HT-29 (cell line): ENCODE data around the gene NEDD8. TPM values are rescaled to one million over a fixed set of nuclear protein-coding genes. Genes with fewer than 3 reads are reported as not detected.

ENCODE experiments used
- DNase-seq: peaks from one replicate; pipeline ENCODE4 v3.0.0-alpha.2; 2015; ENCODE audit warnings: low spot score
- small RNA-seq: library from RNA; depleted of rRNA; stranded (forward); fragments of <200 nt; gene quantifications from one replicate; pipeline ENCODE3, GENCODE V24; 2014
- total RNA-seq: library from RNA; depleted of rRNA; stranded (reverse); fragments of >200 nt; shearing (Covaris generic); gene quantifications from 2 replicates; pipeline ENCODE4 v1.2.3, GENCODE V29; 2014; rRNA removed

NEDD8 gene
- total RNA-seq, 1 experiment from 2014 or later: 104 TPM

DNA sequence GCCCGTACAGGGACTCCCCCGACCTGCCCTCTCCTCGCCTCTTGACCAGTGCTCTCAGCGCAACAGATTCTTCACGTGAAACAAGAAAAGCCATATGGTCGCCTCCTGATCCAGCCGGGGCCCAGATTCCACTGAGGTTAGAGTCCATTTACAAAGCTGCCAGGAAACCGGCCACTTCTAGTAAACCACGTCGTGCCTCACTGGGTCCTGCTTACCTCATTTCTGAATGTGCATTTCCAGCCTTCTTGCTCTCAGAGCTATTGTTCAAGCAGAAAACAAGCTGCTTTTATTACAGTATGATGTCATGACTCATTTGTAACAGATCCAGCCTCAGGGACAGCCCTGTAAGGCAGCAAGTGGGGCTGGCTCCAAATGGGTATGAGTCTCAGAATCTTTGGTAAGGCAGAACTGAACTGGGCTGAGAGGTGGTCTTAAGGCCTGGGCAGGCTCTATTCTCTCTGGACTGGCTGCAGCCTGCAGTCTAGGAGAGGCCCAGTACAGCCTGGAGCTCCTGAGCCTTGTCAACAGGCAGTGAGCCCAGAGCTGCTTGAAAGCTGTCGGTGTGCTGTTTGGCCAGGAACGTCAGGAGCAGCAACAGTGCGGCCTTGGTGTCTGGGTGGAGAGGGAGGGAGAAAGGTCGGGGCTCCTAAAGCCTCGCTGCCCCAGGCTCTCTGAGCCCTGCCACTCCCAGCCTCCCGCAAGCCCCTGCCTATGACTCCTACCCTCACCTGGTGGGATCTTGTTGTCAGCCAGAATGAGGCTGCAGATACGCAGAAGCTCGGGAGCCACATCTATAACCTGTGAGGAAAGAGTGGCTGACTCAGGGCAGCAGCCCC, 52.0 kb downstream of the NEDD8 start:
- DNase-seq: no peak

DNA sequence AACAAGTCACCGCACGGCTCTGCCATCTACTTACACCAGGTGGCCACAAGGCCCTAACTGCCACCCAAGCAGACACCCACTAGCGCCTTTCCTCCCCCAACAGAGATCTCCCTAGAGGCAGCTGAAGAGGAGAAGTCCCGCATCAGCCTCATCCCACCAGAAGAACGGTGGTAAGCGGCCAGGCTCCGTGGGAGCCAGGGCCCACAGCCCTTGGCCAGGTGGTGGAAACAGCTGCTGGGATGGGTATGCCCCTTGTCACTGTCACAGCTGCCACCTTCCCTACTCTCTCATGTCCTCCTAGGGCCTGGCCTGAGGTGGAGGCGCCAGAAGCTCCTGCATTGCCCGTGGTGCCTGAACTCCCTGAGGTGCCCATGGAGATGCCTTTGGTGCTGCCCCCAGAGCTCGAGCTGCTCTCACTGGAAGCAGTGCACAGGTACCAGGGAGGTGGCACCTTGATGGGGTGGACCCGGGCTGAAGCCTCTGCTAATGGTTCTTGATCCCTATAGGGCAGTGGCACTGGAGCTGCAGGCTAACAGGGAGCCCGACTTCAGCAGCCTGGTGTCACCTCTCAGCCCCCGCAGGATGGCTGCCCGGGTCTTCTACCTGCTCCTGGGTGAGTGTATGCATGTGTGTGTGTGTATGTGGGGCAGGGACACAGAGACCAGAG, 52.7 kb downstream of the NEDD8 start:
- no peak for DNase-seq

DNA sequence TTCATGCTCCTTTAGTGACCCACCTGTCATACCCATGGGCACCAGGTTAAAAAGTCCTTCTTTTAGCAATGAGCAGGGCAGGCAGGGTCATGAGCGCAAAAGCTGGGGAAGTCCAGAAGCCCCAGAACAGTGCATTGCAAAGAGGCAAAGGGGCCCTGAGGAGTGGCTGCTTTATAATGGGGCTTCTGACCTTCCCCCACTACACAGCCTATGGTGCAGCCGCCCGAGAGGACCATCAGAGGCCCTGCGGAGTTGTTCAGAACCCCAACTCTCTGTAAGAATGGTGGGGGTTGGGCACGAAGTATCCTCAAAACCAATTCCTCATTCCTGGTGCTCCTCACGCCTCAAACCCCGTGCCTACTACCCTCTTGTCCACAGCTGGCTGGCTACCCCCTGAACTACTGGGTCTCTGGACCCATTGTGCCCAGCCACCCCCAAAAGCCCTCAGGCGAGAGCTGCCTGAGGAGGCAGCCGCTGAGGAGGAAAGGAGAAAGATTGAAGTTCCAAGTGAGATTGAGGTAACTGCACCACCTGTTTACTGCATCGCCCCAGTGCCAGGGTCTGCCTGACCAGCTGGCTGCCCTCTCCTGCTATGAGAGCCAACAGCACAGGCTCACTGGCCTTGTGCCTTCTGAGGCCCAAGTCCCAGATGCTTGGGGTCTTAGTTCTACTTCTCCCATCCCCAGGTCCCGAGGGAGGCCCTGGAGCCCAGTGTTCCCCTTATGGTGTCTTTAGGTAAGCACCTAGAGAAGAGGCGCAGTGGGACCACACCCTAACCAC, 53.6 kb downstream of the NEDD8 start:
- DNase-seq: no peak

DNA sequence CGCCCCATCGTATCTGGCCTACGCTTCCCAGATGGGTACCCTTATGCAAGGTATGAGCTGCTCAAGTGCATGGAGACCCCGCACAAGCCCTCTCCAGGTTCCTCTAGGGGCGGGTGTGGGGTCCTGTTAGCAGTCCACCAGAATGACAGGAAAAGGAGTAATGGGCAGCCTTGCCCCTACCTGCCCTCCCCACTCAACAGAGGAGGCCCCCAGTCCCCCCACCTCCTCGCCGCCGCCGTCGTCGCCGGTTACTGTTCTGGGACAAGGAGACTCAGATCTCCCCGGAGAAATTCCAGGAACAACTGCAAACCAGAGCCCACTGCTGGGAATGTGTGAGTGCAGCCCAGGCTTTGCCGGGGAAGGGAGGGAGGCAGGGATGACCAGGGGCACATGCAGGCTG, 54.3 kb downstream of the NEDD8 start:
- DNase-seq: no peak

DNA sequence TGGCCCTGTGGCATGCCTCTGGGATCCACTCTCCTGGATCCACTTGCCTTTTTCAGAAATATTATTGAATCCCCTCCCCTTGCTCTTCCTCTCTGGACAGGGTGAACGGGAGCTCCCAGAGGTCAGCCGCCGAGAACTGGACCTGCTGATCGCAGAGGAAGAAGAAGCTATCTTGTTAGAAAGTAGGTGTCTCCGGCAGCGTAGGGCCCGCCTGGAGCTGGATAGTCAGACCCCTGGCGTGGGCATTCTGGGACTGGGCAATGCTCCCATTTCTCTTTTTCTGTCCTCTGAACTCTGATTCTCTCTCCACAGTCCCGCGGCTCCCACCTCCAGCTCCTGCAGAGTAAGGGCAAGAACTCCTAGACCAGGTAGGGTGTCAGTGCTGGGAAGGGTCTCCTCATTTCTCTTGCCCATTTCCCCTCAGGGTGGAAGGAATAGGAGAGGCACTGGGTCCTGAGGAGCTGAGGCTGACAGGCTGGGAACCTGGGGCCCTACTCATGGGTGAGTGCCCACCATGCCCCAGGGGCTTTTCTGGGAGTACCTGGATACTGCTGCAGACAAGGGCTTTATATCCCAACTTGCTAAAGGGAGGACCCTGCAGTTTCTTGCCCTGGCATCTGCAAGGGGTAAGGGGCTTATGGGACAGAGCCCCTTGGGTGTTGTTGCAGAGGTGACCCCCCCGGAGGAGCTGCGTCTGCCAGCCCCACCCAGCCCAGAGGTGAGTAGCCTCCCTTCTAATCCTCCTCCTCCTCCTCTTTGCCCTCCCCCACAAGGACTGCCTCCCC, 54.9 kb downstream of the NEDD8 start:
- DNase-seq: no peak

DNA sequence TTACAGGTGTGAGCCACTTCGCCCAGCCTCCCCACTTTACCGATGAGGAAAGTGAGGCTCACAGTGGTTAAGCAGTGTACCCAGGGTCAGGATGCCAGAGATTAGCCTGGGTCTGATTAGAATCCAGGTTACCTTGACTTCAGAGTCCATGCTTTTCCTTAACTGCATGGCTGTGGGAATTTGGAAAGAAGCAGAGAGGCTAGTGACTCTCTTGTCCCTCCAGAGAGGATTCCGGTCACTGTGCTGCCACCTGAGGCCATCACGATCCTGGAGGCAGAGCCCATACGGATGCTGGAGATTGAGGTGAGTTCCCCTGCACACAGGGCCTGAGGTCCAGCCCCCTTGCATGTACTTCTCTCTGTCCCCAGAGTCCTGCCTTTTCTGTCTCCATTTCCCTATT, 55.6 kb downstream of the NEDD8 start:
- DNase-seq: no peak

DNA sequence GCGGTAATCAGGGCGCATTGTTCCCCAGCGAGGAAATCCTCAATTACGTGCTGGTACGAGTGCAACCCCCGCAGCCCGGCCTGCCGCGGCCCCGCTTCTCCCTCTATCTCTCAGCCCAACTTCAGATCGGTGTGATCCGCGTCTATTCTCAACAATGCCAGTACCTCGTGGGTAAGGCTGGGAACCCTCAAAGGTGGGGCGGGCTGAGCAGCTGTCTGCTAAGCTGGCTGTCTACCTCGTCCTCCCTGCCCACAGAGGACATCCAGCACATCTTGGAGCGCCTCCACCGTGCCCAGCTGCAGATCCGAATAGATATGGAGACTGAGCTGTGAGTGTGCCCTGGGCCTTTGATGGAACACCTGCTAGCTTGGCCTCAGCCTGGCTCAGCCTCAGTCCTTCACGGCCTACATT, 59.3 kb downstream of the NEDD8 start:
- no peak for DNase-seq

DNA sequence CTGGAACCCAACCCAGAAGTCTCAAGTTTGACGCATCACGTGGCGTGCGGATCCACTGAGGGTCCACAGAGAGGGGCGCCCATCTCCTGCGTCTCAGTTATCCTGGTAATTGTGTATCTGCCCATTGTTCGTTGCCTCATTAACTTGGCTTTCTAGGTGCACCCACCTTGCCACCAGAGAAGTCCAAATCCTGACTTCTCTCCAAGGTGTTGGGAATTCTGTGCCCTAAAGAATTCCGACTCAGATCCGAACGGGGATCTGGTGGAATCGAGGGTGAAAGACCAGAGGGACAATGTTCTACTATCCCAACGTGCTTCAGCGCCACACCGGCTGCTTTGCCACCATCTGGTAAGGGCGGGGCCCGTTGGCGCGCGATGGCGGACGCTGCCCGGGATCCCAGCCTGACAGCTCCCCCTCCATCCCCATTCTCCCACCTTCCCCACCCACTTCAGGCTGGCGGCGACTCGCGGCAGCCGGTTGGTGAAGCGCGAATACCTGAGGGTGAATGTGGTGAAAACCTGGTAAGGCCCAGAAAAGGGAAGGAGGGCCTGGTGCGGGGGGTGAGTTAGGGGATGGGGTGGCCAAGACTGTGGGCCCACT, 59.8 kb downstream of the NEDD8 start:
- no peak for DNase-seq

DNA sequence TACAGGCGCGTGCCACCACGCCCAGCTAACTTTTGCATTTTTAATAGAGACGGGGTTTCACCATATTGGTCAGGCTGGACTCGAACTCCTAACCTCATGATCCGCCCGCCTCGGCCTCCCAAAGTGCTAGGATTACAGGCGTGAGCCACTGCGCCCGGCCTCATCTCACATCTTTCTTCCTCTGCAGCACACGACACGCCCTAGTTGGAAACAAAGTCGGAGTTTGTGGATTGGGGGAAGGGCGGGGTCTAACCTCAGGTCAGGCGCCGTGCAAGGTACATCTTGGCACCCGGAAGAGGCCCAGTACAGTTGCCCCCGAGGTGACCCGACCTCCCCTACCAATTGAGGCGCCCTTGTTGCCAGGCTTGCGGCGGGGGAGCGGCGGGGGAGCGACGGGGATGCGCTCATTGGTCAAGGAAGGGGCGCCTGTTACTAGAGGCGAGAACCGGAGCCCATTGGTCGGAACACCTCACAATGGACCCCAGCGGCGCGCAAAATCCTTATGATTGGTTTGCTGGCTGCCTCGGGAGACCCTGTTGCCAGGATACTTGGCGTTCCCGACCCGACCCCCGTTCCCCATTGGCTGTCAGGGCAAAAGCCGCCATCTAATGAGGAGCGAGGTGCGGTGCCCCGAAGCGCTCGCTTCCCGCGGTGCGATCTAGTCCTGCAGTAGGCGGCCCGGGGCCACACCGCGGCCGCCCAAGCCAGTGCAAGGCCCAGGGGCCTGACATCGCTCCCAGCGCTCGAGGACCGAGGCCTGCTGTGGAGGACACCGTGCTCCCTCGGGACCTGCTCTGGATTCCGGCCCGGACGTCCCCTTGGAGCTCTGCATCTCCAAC, 60.5 kb downstream of the NEDD8 start, which contains the start of gene REC8:
Gene REC8, plus strand, starts transcription at position 659 of the 839 bp plus-strand sequence. CDS start 473 bp downstream, outside the sequence.
- no peak for DNase-seq

DNA sequence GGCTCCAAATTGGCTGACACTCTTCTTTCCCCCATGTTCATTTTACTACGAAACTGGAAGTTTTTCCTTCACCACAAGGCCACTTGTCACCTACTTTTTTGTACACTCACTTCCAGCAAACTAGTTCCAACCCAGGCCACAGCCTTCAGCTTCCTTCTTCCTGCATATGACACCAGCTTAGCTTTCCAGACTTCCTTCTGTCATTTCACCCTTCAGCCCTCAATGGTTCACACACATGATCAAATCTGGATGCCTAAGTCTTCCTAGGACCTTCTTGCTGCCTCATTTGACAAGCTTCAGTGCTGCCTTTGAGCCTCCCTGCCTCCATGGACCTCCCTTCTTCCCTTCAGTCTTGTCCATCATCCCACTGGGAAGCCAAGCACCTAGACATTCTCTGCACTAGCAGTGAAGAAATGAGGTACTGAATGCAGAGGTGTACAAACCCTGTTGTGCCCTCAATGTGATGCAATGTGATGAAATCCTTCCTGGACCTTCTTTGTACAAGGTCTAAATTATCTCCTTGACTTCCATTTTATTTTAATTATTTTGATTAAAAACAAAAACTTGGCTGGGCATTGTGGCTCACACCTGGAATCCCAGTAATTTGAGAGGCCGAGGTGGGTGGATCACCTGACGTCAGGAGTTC, 64.6 kb downstream of the NEDD8 start:
- no peak for DNase-seq

Small RNA genes within 50 kb of the gene (small RNA-seq; reads per million reads assigned to genes)
- gene AL136295.4 (not detected), gene CHMP4A (not detected), gene IPO4 (not detected), gene MDP1 (not detected)

Other genes starting within 250 kb of the NEDD8 start
- gene DHRS4L2, start 243.4 kb downstream of the NEDD8 start, total RNA-seq: 29.2 and 35.7 TPM in 2 replicates
- 1.1 TPM in 2 replicates for gene CARMIL3, start 180.4 kb downstream of the NEDD8 start, total RNA-seq
- gene CPNE6, start 160.8 kb downstream of the NEDD8 start, total RNA-seq: not detected in 2 replicates
- gene PCK2, start 138.1 kb downstream of the NEDD8 start, total RNA-seq: 30.5 and 36.1 TPM in 2 replicates
- gene DCAF11, start 117.6 kb downstream of the NEDD8 start, total RNA-seq: 75.8 and 81.2 TPM in 2 replicates
- gene NRL, start 117.4 kb downstream of the NEDD8 start, total RNA-seq: 4.5 and 6.5 TPM in 2 replicates
- gene FITM1, start 101.7 kb downstream of the NEDD8 start, total RNA-seq: 0.13 and 0.74 TPM in 2 replicates
- 164 and 172 TPM in 2 replicates for gene PSME1, start 96.2 kb downstream of the NEDD8 start, total RNA-seq
- 52.4 and 63.9 TPM in 2 replicates for gene EMC9, start 90.8 kb downstream of the NEDD8 start, total RNA-seq
- 175 and 210 TPM in 2 replicates for gene PSME2, start 85.8 kb downstream of the NEDD8 start, total RNA-seq
- gene RNF31, start 84.9 kb downstream of the NEDD8 start, total RNA-seq: 62.3 and 67.8 TPM in 2 replicates
- gene IRF9, start 71.1 kb downstream of the NEDD8 start, total RNA-seq: 49.6 and 69.8 TPM in 2 replicates
- 3.4 and 14.0 TPM in 2 replicates for gene REC8, start 60.3 kb downstream of the NEDD8 start, total RNA-seq
- gene IPO4, start 43.6 kb downstream of the NEDD8 start, total RNA-seq: 110 and 182 TPM in 2 replicates
- 41.4 and 44.4 TPM in 2 replicates for gene TM9SF1, start 36.9 kb downstream of the NEDD8 start, total RNA-seq
- gene TSSK4, start 26.7 kb downstream of the NEDD8 start, total RNA-seq: not detected in 2 replicates
- gene CHMP4A, start 18.9 kb downstream of the NEDD8 start, total RNA-seq: 18.8 and 26.4 TPM in 2 replicates
- gene MDP1, start 16.3 kb downstream of the NEDD8 start, total RNA-seq: 9.8 and 16.3 TPM in 2 replicates
- 37.3 and 40.6 TPM in 2 replicates for gene GMPR2, start 562 bp upstream of the NEDD8 start, total RNA-seq
- gene TINF2, start 10.3 kb upstream of the NEDD8 start, total RNA-seq: 29.1 and 35.9 TPM in 2 replicates
- 2.2 and 2.8 TPM in 2 replicates for gene TGM1, start 30.8 kb upstream of the NEDD8 start, total RNA-seq
- 32.1 and 34.4 TPM in 2 replicates for gene RABGGTA, start 39.2 kb upstream of the NEDD8 start, total RNA-seq
- gene DHRS1, start 67.4 kb upstream of the NEDD8 start, total RNA-seq: 19.7 and 20.1 TPM in 2 replicates
- gene NOP9, start 67.5 kb upstream of the NEDD8 start, total RNA-seq: 26.8 and 27.7 TPM in 2 replicates
- 0.31 and 2.3 TPM in 2 replicates for gene CIDEB, start 75.6 kb upstream of the NEDD8 start, total RNA-seq
- gene LTB4R2, start 77.8 kb upstream of the NEDD8 start, total RNA-seq: 13.3 and 16.5 TPM in 2 replicates
- 9.8 and 10.6 TPM in 2 replicates for gene LTB4R, start 79.1 kb upstream of the NEDD8 start, total RNA-seq
- 1.6 and 2.9 TPM in 2 replicates for gene ADCY4, start 102.7 kb upstream of the NEDD8 start, total RNA-seq
- gene RIPK3, start 107.6 kb upstream of the NEDD8 start, total RNA-seq: 20.7 and 24.9 TPM in 2 replicates
- 2.9 and 4.3 TPM in 2 replicates for gene NFATC4, start 135.8 kb upstream of the NEDD8 start, total RNA-seq
- 21.3 and 25.1 TPM in 2 replicates for gene NYNRIN, start 166.6 kb upstream of the NEDD8 start, total RNA-seq
- gene CBLN3, start 197.3 kb upstream of the NEDD8 start, total RNA-seq: 0.70 and 2.5 TPM in 2 replicates
- 60.6 and 72.2 TPM in 2 replicates for gene KHNYN, start 197.6 kb upstream of the NEDD8 start, total RNA-seq
- 25.5 and 32.6 TPM in 2 replicates for gene SDR39U1, start 210.4 kb upstream of the NEDD8 start, total RNA-seq